NOMO-1 treated with DMSO at 0.1 percent for 48 hours (cell line): ENCODE data around the gene VSIG8.
"Not testable (repeated sequence)": the region's sequence is repeated elsewhere in the genome, so short reads cannot be mapped to it uniquely, and the experiment has no call there.

ENCODE experiments used
- DNase-seq: peaks from one replicate; lab custom pipeline; 2025; ENCODE audit not compliant: unreplicated experiment; lab: John Stamatoyannopoulos, UW

VSIG8 gene, protein sequence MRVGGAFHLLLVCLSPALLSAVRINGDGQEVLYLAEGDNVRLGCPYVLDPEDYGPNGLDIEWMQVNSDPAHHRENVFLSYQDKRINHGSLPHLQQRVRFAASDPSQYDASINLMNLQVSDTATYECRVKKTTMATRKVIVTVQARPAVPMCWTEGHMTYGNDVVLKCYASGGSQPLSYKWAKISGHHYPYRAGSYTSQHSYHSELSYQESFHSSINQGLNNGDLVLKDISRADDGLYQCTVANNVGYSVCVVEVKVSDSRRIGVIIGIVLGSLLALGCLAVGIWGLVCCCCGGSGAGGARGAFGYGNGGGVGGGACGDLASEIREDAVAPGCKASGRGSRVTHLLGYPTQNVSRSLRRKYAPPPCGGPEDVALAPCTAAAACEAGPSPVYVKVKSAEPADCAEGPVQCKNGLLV

DNA sequence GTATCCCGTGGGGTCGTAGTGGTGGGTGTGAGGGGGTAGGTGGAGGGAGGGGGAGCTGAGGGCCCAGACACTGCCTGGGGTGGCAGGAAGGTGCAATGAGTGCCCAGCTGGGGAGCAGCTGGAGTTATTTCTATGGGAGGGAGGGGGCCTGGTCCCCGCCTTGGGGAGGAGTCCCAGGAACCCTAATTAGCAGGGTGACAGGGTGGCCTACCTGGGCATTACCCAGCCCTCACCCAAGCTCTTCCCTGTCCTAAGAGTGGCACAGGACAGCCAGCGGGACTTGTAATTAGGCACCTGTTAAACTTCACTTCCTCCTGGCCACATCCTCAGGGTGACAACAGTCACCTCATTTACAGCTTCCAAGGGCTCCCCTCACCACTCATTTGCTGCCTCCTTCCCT is at the start of gene VSIG8:
Gene VSIG8 (minus strand): TSS at position 101 of the 400 bp plus-strand sequence. CDS start 136 bp downstream, outside the sequence.
- DNase-seq: no peak

DNA sequence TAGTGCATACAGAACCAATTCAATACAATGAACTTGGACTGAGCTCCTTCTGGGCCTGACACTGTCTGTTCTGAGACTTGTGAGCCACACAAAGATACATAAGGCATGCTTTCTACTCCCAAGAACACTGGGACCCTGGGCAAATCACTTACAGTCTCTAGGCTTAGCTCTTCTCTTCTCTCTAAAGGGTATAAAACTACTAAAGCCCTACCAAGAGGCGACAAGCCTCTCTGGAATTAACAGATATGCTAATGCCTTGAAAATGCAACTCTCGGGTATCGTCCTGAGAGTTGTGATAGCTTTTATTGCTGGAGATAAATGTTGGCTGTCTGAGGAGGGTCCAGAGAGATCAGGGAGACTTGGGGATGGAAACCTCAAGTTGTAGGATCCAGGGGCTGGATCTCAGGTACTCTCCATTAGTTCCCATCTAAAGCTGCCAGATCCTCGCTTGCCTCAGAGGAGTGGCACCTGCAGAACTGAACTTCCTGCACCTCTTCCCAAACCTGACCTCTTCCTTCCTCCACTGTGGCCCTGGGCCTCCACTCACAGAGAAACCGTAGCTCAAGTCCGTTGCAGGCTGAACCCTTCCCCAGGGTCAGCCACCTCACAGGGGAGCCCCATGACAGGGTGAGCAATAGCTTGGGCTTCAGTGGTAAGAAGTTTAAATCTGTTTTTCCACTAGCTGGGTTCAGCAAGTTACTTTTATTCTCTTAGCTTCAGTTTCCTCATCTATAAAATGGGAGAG is 49.0 kb upstream of the VSIG8 start:
- DNase-seq: no peak

DNA sequence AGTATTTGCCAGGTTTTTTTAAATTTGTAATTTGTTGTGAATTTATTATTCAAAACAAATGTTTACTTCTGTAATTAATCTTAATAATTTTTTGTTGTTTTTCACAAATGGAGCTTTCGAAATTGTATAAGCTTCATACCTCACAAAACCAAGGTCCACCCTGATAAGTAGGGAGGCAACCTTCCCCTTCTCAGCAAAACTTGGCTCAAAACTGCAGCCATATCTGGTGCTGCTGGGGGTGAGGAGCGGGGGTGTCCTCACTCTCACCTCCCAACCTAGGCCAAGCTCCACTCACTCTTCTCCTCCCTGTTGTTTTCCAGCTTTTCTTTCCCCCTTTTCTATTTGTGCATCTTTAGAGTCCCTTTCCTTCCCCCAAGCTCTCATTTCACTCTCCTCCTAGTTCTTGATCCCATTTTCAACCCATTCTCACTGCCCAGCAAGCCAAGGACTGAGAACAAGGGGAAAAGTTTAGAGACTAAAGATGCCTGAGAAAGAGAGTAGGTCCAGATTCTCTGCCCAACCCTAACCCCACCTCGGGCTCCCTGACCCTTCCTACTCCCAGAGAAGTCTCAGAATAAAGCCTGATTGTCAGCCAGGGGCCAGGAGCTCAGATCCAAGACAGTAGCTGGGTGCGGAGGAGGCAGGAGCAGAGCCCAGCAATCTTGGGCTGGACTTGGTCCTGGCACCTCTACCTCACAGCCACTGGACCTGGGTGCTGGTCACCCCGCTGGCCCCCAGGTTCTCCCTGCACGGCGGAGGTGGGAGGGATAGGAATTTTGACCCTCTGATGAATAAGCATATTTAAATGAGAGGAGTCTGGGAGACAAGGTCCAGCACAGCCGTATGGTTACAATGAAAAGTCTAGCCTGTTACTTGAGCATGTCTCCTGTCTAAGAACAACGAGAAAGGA is 45.8 kb upstream of the VSIG8 start:
- DNase-seq: no peak

DNA sequence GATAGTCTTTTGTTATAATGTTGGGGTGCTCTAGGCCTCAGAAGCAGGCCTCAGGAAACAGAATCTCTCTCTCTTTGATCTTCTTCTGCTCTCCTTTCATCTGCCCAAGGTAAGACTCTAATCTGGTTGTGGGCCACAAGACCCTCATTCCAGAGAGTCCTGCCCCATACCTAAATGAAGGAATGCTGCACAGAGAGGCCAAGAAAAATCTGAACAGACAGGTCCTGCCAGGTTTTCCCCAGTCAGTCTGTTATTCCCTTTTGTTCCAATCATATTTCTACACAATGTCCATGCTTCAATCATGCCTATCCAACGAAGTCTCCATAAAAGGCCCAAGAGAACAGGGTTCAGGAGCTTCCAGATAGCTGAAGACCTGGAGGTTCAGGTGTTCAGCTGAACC is 44.5 kb upstream of the VSIG8 start:
- DNase-seq: no peak

DNA sequence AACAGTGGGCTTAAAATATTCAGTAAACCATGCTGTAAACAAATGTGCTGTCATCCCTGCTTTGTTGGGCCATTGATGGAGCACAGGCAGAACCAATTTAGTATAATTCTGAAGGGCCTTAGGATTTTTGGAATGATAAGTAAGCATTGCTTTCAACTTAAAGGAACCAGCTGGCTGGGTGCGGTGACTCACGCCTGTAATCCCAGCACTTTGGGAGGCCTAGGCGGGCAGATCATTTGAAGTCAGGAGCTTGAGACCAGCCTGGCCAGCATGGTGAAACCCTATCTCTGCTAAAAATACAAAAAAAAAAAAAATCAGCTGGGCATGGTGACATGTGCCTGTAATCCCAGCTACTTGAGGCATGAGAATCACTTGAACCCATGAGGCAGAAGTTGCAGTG is 41.6 kb upstream of the VSIG8 start:
- not testable (repeated sequence) for DNase-seq

DNA sequence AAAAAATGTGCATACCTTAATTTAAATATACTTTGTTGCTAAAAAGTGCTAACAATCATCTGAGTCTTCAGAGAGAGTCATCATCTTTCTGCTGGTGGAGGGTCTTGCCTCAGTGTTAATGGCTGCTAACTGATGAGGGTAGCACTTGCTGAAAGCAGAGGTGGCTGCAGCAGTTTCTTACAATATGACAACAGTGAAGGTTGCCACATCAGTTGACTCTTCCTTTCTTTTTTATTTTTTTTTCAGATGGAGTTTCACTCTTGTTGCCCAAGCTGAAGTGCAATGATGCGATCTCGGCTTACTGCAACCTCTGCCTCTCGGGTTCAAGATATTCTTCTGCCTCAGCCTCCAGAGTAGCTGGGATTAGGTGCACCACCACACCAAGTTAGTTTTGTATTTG is 40.1 kb upstream of the VSIG8 start:
- peak; percentile 41 for DNase-seq

DNA sequence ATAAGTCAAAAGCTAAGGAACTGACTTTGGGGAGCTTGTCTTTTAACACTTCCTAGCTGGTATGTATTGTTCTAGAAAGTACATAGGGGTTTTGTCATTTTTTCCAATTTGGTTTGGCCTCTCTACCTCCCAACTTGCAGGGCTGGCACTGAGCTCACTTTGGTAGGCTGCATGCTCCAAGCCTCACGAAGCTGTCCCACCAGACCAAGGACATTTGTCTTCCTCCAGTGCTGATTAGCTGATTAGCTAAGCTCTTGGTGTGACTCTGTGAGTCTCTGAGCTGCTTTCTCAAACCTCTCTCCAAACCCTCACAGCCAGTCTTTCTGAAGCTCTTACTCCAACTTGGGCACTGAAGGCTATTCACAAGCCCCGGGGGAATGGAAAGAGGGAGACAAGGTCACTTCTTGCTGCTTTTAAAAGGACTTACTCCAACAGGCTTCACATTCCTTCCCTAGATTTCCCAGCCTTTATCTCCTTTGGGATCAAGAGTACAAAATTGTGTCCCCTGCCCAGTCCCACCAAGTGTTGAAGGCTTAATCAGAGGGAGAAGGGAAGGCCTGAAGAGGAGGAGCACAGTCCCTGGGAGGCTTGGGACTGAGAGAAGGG is 38.4 kb upstream of the VSIG8 start:
- DNase-seq: no peak

DNA sequence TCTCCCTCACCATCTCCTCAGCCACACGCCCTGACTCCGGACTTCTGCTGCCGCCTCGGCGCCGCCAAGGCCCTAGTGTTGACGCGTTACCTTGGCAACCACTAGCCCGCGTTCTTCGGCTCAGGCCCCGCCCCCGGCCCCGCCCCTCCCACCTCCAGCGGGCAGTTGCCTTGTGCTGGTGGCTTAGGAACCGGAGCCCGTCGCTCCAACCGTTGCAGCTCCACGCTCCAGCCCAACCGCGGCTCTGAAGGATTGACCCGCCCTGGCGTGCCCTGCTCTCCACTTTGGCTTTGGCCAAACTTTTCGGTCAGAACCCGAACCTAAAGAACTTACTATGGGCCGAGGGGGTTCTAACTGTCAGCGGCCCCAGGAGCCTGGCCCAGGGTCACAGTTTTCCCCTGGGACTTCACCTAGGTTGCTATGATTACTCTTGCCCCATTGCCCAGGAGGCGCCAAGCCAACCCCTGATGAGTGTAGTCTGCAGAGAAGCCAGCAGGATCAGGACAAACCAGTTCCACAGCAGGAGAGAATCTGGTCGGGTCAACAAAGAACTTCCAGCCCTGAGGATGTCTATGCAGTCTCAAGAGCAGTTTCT is 37.7 kb upstream of the VSIG8 start, which contains the start of gene CFAP45:
Gene CFAP45 (minus strand): TSS at position 80 of the 595 bp plus-strand sequence. CDS start 67 bp downstream, at position 13.
- DNase-seq: peak; percentile 45

DNA sequence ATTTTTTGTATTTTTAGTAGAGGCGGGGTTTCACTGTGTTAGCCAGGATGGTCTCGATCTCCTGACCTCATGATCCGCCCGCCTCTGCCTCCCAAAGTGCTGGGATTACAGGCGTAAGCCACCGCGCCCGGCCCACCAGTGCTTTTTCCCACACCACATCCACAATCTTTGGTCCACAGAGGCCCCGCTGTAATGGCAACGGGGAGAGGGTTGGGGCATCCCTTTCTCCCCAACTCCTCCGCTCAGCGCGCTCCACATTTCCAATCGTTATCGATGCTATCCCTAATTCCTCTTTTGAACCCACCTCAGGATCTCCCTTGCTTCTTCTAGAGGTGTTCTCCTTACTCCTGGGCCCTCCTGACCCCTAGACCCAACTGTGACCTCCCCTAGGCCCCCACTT is 37.2 kb upstream of the VSIG8 start:
- DNase-seq: not testable (repeated sequence)

DNA sequence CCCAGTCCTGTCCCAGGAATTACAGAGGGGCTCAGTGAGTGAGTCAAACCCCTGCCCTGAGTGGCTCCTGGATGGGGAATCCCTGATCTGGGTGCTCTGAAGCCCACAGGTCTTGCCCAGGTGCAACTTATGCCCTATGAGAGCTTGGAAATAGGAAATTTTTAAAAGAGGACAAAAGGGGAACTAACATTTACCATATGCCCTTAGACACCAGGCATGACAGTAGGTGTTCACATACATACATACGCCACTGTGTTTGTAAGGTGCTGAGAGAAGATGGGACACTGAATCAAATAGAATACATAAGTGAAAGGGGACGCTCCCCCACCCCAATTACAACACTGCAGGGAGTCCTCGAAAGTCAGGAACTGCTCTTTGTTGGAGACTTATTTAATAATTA is 36.1 kb upstream of the VSIG8 start:
- peak; percentile 23 for DNase-seq

DNA sequence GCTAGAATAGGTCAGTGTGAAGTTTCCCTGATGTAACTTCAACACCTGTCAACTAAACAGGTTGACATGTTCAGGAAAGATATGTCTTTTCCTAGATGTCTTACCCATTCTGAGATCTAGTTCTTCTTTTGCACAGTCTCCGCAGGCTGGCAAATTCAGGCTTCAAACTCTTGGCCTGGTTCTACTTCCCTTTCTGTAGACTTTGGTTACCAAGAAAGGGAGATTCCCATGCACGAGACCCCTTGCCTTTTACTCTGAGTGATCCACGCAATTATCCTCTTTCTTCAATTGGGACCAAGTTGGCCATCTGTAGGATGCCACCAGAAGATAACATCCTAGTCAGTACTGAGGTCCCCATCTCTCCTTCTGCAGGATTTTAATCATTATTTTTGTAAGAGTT is 35.5 kb upstream of the VSIG8 start:
- peak; percentile 46 for DNase-seq

DNA sequence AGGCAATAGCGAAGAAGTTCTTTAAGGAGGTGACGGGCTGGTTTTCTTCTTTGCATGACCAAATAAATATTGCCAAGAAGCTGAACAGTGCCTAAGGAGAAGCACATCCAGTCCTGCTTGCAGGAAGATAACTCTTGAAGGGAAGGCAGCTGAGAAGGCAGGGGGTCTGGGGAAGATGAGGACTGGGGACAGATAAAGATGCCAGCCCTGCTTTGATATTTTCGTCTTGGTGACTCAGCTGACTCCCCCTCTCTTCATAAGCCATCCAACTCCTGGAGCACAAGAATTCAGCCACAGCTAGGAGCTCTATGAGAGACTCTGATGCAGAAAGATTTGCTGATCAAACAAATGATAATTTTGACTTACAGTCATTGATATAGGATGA is 34.1 kb upstream of the VSIG8 start:
- no peak for DNase-seq

DNA sequence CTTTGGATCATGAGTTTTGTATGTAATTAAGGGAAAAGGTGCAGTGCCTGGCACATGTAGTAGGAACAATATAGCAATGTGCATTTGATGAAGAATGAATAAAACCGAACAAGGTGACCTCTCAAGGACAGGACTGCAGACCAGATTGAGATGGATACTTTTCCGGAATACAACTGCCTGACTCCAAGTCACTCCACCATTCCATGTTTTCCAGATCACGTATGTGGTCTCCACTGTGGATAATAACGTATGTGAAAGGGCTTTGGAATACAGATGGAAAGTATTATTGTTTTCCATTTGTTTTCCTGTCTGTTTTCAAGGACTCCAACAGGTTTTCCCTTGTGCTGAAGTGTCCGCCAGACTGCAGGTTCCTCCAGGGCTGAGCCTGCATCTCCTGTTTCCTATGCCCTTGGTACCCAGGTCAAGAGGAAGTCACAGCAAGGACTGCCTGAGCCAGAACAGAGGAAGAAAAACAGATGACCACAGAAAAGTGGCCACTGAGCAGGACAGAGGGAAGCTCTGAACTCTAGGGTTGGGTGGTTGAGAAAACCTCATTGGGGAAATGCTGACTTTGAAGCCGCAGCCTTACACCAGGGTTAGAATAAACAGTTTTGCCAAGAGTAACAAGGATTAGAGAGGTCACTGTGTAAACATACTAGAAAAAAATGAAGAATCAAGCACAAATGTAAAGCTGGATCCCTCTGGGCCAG is 33.5 kb upstream of the VSIG8 start:
- no peak for DNase-seq

DNA sequence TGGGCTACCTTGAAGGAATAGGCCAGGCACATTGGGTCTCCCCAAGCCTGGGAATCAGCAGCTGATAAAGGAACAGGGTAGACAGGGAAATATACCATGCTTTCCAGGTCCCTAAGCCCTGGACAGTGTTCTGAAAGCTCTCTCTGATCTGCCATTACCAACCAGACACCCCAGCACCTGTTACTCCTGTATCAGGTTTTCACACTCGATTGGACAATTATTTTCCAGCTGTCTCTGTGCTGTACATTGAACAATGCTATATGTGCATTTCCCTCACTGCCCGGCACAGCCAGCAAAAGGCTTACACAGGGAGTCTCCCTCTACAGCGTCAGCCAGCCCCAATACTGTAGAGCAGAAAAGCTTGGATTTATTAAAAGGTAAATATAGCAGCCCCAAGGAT is 32.8 kb upstream of the VSIG8 start:
- DNase-seq: no peak

DNA sequence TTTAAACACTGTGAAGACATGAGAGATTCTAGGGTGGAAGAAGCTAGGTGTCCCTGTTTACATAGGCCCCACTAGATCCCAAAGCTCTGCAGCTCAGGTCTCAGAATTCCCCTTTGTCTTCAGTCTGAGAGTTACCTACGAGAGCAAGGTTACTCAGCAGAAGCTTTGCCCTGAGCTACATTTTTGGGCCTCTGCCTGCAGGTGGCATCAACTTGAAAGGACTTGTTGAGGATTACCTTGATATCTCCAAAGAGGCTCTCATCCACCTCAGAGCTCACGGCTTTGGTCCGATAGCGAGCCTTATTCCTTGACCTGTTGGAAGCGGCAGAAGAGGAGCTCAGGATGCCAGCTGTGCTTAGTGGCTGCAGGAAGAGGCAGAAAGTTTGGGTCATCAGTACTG is 30.5 kb upstream of the VSIG8 start:
- DNase-seq: peak; percentile 15

DNA sequence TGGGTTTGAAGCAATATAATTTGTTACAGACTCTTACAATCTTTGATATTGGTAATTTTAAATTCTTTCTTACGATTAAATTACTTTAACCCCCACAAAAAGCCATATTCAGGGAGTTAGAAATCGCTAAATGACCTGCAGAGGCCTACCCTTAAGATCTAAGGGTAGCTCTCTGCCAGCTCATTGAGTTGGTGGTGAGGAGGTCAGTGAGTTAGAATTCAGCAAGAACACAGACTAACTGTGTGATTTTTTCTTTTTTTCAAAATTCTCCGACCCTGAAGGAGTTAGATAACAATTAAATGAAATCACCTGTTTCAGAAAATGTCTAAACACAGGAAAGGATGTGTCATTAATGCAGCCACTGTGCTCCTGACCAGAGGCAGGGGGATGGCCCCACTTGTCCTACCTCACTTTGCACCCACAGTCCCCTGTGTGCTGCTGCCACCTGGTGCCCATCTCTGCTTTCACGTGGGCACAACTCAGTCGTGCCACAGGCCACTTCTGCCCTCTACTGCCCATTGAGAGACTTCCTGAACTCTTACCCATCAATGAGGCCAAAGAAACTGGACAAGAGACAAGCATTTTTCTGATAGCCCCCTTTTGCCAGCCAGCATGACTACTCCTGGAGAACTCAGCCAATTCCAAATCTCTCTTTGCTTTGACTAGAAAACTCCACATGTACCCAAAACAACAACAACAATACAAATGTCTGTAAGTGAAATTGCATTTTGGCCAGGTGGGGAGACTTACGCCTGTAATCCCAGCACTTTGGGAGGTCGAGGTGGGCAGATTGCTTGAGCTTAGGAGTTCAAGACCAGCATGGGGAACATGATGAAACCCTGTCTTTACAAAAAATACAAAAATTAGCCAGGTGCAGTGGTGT is 29.1 kb upstream of the VSIG8 start:
- DNase-seq: peak; percentile 86

DNA sequence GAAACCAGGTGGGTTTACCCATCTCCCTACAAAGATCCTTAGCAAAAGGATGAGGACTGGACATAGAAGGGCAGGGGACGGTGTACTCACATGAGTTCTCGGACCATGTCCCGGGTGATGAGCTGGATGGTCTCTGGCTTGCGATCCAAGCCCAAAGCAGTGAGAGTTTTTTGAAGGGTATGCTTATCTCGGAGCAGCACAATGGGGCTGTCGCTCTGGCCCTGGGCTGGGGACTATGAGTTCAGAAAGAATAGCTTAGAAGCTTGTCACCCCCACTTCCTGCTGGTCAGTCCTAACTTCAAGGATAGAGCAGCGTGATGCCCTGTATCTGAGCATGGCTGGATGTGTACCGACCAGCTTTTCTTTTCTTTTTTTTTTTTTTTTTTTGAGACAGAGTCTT is 27.9 kb upstream of the VSIG8 start:
- no peak for DNase-seq

DNA sequence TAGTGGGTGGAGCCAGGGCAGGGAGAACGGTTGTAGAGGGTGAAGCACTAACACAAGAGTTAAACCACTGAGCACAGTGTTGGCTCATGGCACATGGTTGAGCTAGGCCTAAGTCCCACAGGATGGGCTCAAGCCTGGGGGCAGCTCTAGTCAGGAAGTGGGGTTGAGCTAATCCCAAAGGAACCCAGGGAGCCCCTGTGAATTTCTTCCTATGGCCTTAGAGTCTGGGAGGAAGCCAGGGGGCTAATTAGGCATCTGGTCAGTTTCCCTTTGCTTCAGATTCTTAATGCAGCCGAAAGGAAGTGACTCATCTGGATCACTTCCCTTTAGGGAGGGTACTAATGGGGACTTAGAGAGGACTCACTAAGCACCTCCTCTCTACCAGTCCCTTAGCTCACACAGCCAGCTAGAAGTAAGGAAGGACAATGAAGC is 27.4 kb upstream of the VSIG8 start:
- DNase-seq: peak; percentile 95

DNA sequence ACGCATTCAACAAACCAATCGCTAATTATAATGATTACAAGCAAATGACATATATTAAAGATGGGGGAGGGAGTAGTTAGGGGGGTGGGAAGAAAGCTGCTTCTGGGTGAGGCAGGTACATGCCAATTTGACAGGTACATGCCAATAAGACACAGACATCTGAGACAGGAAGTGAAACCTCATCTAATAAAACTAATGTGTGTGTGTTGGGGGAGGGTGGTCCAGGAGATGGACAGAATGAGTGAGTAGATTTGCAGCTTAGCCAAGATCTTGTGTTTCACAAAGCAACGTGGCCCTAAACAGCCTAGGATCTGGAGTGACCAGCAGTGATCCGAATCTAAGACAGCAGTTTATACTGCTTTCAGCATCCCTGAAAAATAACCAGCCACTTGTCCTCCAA is 26.7 kb upstream of the VSIG8 start:
- DNase-seq: peak; percentile 36
